ENCODE data around the gene GIPC1.
"Not testable (repeated sequence)": the region's sequence is repeated elsewhere in the genome, so short reads cannot be mapped to it uniquely, and the experiment has no call there.

GIPC1 gene

DNA sequence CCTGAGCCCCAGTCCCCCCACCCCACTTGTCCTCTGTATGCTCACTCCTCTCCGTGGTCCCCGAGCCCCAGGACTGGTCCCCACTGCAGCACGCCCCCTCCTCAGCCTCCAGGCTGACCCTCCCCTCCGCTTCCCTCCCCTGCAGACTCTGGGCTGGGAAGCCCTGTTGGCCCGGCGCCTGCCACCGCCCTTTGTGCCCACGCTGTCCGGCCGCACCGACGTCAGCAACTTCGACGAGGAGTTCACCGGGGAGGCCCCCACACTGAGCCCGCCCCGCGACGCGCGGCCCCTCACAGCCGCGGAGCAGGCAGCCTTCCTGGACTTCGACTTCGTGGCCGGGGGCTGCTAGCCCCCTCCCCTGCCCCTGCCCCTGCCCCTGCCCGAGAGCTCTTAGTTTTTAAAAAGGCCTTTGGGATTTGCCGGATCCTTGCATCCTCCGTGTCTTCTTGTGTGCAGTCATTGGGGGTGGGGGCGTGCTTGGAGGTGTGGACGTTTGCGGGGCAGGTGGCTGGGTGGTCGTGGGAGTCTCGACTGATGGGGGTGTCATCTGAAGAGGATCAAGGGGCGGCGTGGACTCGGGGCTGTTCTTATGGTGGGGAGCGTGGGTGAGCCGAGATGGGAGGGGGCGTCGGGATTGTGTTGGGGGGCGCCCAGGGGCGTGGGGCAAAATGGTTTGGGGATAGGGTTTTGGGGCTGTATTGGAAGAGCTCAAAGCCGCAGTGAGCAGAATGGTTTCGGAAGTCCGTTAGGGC is 24.3 kb downstream of the GIPC1 start:
- DNase-seq (ENCODE audit: low read depth in 3 of 3), result no peak

DNA sequence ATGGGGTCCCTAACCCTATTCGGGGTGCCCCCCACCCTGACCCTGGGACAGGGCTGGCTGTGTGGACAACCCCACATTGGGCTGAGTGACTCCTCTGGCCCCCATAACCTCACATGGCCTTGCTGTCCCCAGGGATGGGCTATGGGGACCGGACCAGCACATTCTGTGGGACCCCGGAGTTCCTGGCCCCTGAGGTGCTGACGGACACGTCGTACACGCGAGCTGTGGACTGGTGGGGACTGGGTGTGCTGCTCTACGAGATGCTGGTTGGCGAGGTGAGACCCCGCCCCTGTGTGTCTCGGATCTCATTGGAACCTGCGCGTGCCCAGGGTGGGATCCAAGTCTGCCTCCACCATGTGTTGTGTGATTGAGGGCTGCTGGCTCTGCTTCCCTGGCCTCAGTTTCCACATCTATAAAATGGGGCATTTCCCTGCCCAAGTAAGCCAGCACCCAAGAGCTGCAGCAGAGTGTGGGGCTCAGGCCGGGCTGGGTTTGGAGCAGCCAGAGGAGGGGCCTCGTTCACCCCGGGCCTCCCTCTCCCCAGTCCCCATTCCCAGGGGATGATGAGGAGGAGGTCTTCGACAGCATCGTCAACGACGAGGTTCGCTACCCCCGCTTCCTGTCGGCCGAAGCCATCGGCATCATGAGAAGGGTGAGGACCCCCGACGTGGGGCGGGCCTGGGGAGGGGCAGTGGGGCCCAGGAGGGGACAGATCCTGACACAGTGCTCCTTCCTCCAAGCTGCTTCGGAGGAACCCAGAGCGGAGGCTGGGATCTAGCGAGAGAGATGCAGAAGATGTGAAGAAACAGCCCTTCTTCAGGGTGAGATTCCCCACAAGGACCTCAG is 25.7 kb downstream of the GIPC1 start:
- DNase-seq (ENCODE audit: low read depth in 3 of 3), result no peak

DNA sequence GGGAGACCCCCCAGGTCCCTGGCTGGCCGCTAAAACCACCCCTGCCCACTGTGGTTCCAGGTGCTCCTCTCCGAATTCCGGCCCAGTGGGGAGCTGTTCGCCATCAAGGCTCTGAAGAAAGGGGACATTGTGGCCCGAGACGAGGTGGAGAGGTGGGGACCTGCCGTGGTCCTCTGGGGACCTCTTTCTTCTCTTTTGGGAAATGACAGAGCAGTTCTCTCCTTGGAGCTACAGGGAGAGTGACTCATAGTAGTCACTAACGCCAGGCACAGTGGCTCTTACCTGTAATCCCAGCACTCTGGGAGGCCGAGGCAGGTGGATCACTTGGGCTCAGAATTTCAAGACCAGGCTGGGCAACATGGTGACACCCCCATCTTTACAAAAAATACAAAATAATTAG is 28.1 kb downstream of the GIPC1 start:
- no peak for DNase-seq (ENCODE audit: low read depth in 3 of 3)

DNA sequence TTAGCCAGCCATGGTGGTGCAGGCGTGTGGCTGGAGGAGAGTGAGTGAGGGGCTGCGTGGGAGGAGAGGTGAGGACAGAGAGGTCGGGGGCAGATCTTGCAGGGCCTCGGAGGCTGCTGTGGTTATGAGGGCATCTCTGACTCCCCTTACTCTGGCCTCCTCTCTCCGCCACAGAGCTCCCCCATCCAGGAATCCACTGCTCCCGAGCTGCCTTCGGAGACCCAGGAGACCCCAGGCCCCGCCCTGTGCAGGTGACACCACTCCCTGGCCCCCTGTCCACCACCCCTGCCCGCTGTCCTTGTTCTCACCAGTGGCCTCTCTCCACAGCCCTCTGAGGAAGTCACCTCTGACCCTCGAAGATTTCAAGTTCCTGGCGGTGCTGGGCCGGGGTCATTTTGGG is 28.5 kb downstream of the GIPC1 start:
- DNase-seq (ENCODE audit: low read depth in 3 of 3), result no peak

DNA sequence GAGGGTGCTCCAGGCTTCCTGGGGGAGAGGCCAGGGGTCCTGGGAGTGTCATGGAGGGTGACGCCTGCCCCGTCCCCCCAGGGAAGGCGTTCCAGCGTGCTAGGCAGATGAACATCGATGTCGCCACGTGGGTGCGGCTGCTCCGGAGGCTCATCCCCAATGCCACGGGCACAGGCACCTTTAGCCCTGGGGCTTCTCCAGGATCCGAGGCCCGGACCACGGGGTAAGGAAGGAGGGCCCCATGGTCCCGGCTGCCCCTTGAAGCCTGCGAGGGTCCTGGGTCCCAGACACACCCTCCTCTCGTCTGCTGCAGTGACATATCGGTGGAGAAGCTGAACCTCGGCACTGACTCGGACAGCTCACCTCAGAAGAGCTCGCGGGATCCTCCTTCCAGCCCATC is 32.2 kb downstream of the GIPC1 start:
- DNase-seq (ENCODE audit: low read depth in 3 of 3), result no peak

DNA sequence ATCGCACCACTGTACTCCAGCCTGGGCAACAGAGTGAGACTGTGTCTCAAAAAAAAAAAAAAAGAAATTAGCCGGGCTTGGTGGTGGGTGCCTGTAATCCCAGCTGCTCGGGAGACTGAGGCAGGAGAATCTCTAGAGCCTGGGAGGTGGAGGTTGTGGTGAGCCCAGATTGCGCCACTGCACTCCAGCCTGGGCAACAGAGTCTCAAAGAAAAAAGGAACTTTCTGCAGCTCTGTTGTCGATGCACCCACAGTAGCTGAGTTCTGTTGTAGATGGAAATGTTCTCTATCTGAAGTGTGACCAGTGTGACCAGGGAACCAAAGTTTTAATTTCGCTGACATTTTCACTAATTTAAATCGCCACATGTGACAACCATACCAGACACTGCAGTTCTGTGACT is 33.5 kb downstream of the GIPC1 start:
- DNase-seq (ENCODE audit: low read depth in 3 of 3), result not testable (repeated sequence)

DNA sequence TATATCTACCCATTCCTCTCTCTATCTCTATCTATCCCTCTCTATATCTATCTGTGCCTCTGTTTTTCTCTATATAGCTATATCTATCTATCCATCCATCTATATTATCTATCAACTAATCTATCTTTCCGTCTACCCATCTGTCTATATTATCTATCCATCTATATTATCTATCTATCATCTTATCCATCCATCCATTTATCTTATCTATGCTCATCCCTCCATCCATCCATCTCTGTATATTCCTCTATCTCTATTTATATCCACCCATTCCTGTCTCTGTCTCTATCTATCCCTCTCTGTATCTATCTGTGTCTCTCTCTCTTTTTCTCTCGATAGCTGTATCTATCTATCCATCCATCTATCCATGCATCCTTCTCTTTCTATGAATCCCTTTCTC is 35.0 kb downstream of the GIPC1 start:
- DNase-seq (ENCODE audit: low read depth in 3 of 3), result no peak

DNA sequence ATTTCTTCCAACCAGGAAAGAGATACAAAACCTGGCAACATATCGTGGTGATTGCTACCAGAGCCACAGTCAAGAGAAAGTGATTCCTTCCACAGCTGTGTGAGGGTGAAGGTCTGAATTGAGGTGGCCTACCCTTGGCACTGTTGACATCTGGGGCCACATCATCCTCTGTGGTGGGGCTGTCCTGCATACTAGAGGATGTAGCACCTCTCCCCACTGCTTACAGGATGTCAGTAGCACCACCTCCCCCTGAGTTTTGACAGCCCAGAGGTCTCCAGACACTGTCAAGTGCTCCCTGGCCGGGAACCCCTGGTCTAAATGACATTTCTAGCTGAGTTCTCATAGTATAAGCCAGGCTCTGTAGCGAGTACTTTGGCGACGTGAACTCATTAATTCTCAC is 36.2 kb downstream of the GIPC1 start:
- no peak for DNase-seq (ENCODE audit: low read depth in 3 of 3)

DNA sequence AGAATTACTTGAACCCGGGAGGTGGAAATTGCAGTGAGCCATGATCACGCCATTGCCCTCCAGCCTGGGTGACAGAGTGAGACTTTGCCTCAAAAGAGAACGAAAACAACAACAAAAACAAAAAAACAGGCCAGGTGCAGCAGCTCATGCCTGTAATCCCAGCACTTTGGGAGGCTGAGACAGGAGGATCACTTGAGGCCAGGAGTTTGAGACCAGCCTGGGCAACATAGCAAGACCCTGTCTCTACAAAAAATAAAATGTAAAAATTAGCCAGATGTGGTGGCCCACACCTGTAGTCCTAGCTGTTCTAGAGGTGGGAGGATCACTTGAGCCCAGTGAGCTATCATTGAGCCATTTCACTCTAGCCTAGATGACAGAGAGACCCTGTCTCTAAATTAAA is 43.6 kb downstream of the GIPC1 start:
- DNase-seq (ENCODE audit: low read depth in 3 of 3), result not testable (repeated sequence)

DNA sequence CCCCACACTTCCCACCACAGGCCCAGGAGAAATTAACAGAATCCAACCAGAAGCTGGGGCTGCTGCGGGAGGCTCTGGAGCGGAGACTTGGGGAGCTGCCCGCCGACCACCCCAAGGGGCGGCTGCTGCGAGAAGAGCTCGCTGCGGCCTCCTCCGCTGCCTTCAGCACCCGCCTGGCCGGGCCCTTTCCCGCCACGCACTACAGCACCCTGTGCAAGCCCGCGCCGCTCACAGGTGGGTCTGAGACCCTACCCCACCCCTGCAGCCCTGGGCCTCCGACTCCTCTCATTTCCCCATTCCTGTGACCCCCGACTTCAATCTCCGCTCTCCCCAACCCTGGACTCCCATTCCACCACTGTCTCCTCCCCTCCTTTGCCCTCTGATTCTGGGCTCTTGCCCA is 45.1 kb downstream of the GIPC1 start:
- DNase-seq (ENCODE audit: low read depth in 3 of 3), result no peak

DNA sequence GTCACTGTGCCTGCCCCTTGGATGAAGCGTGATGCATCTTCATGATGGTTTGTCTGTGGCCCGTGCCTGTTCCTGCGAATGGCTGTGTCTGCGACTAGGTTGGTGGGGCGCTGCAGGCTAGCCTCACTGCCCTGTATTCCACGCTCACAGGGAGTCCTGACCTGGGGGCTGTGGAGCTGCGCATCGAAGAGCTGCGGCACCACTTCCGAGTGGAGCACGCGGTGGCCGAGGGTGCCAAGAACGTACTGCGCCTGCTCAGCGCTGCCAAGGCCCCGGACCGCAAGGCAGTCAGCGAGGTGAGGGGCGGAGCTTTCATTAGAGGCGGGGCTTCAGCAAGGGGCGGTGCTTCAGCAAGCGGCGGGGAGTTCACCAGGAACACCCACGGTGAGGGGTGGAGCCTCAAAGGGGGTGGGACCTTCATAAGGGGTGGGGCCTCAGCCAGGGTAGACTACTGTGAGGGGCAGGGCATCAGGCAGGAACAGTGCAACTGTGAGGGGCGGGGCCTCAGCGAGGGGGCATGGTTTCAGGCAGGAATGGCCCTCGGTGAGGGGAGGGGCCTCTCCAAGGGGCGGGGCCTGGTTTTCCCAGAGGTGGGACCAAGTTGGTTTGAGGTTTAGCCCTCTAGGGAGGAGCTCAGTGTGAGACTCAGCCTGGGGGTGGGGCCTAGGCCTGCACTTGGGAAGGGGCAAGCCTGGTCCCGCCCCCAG is 45.6 kb downstream of the GIPC1 start:
- peak in 2 of 3 experiments; percentile 43 to 83 for DNase-seq (ENCODE audit: low read depth in 3 of 3)

DNA sequence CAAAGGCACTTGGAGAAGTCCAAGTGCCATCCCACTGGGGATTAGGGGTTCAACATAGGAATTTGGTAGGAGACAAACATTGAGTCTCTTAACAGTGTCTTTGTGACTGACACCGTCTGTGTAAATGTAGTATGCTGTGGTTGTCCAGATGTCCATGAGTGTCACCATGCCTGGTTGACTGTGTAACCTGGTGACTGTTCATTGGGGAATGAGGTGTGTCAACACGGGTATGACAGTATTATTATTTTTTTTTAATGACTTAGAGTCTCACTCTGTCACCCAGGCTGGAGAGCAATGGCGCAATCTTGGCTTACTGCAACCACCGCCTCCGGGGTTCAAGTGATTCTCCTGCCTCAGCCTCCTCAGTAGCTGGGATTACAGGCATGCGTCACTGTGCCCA is 46.6 kb downstream of the GIPC1 start:
- no peak for DNase-seq (ENCODE audit: low read depth in 3 of 3)

DNA sequence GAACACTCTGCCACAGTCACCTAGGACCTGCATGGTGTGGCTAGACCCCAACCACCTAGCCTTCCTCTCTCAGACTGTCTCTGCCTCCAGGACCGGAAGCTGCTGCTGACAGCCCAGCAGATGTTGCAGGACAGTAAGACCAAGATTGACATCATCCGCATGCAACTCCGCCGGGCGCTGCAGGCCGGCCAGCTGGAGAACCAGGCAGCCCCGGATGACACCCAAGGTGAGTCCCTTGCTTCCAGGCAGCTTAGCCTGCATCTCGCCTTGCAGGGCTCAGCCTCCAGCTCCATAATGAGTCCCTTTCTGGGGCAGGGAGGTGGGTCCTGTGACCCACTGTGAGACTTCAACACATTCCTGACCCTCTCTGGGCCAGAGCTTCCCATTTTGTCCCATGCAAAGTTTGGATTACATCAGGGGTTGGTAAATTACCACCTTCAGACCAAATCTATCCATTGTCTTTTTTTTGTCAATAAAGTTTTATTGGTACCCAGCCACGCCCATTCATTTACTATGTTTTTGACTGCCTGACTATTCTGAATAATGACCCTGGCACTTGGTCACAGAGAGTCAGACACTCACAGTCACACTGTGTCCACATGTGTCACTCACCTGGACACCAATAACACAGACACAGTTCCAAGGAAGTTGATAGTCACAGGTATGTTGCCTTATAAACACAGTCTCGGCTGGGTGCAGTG is 49.4 kb downstream of the GIPC1 start:
- no peak for DNase-seq (ENCODE audit: low read depth in 3 of 3)

DNA sequence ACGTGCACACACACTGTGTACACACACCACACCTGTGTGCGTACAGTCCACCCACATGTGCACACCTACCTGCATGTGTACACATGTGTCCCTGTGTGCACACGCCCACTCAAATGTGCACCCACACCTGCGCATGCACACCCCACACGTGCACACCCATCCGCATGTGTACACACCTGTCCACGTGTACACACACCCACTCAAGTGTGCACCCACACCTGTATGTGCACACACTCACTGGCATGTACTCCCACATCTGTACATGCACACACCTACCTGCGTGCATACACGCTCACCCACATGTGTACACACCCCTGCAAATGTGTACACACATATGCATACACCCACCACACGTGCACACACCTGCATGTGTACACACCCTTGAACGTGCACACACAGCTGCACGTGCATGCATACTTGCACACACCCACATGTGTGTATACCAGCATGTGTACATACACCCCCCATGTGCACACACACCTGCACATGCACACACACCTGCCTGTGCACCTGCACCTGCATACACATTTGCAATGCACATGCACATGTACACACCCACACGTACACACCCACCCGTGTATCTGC is 52.2 kb downstream of the GIPC1 start:
- DNase-seq (ENCODE audit: low read depth in 3 of 3), result no peak

DNA sequence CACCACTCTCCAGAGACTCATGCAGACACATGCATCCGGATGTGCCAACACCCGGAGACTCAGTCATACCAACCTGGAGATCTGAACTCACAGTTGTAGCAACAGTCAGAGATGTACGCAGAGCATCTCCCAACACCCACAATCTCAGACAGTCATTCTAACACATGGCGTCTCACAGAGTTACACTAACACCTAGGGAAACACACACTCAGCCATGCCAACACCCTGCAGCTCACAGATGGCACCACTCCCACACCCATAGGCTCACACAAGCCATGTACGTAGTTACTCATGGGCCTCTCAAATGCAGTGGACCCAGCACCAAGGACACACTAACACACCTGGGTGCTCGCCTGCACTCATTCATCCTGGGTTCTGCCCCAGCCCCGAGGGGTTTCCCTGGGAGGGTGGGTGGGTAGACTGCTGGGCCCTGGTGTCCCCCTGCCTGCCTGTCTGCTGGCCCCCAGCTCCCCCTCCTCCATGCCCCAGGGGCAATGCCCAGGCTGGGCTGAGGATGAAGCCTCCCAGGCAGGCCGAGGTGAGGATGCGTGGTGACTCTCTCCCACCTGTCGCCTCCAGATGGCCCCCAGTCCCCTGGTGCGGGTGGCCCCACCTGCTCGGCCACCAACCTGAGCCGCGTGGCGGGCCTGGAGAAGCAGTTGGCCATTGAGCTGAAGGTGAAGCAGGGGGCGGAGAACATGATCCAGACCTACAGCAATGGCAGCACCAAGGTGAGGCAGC is 52.9 kb downstream of the GIPC1 start:
- DNase-seq (ENCODE audit: low read depth in 3 of 3), result no peak

DNA sequence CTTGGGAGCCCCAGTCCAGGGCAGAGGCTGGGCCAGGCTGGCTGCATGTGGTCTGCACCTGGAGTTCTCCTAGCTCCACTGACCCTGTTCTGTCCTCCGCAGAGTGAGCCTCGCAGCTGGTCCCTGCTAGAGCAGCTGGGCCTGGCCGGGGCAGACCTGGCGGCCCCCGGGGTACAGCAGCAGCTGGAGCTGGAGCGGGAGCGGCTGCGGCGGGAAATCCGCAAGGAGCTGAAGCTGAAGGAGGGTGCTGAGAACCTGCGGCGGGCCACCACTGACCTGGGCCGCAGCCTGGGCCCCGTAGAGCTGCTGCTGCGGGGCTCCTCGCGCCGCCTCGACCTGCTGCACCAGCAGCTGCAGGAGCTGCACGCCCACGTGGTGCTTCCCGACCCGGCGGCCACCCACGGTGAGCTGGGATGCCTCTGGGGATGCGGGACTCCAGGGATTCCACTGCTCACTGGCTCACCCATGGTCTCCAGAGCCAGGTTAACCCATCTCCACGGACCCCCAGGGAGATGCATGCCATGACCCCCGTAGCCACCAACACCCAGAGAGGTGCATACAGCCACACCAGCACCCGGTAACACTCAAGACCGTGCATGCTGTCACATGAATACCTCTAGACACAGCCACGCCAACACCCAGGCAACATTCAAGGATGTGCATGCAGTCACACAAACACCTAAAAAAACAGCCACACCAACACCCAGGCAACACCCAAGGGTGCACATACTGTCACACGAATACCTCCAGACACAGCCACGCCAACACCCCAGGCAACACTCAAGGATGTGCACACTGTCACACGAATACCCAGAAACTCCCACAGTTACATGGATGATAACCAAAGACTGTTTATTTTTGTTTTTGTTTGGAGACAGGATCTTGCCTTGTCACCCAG is 54.6 kb downstream of the GIPC1 start:
- DNase-seq (ENCODE audit: low read depth in 3 of 3), result no peak

DNA sequence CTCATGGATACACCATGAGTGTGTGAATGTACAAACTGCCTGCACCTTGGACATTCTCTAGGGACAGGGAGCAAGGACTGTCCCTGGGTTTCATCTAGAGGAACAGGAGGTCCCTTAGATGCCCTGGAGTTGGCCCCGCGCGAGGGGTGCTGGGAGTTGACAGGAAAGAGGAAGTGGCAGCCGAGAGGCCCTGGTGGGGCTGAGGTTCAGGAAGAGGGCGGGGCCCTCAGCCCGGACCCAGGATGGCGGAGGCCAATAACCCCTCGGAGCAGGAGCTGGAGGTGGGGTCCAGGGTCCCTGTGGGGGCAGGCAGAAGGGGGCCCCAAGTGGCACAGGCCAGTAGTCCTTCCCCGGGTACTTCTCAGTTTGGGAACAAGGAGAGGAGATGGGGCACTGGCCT is 55.9 kb downstream of the GIPC1 start:
- peak; percentile 56 to 78 (median 70) for DNase-seq (ENCODE audit: low read depth in 3 of 3)

DNA sequence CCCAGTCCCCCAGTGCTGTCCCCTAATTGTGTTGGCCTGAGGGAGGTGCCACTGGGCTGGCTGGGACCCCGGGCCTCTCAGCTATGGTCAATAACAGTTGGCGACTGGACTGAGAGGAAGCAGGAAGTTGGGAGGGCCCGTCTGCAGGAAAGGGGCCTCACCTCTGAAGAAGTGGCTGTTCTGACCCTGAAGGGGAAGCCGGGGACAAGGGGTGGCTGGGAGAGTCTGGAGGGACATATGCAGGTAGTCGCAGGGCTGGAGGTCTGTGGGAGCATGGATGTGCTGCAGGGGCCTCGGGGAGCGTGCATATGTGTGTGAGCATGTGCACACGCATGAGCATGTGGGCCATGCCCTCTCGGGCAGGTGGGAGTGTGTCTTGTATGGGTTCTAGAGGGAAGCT is 56.9 kb downstream of the GIPC1 start:
- no peak for DNase-seq (ENCODE audit: low read depth in 3 of 3)

DNA sequence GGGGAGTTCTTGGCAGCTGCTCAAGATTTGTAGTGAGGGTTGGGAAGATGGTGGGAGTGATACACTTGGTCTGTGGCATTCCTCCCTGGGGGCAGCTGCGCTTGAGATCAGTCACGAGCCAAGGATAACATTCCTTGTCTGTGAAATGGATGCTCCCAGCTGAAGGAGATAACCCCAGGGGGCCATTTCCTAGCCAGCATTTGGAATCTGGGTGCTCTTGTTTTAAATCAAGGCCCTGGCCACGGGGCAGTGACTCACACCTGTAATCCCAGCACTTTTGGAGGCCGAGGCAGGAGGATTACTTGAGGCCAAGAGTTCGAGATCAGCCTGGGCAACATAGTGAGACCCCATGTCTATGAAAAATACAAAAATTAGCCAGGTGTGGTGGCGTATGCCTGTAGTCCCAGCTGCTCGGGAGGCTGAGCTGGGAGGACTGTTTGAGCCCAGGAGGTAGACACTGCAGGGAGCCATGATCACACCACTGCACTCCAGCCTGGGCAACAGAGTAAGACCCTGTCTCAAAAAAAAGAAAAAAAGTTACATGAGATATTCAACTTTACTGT is 58.3 kb downstream of the GIPC1 start:
- no peak for DNase-seq (ENCODE audit: low read depth in 3 of 3)

Measured in stimulated activated CD4-positive, alpha-beta T cell treated with anti-CD3 and anti-CD28 coated beads, TNF-alpha, amount 100 ng/mL, for 24 hours (primary cell).